K562 (cell line): ENCODE data around the gene RHOBTB3.

Experiments used
- C11orf30 ChIP-seq: fragments of 450-650 bp; IDR thresholded peaks from 2 replicates; pipeline ENCODE4 v1.6.1; 2016; ENCODE audit warnings: low read depth, mild to moderate bottlenecking
- CBX3 ChIP-seq, 2 experiments: IDR thresholded peaks; 1 replicate in 1 of 2; 2 replicates in 1 of 2; pipeline ENCODE4 v1.6.1; 2012; ENCODE audit warnings: inconsistent platforms in 2 of 2, low read length in 2 of 2, borderline replicate concordance in 1 of 2, control low read depth in 1 of 2
- CTCF ChIP-seq, 3 experiments: IDR thresholded peaks in 2 of 3; conservative IDR thresholded peaks in 1 of 3; 2 replicates each; pipeline ENCODE4 v1.5.1; 2011 to 2012; ENCODE audit warnings: low read length in 3 of 3, mild to moderate bottlenecking in 3 of 3, control low read depth in 2 of 3, improper control_type of control experiment in 1 of 3, inconsistent platforms in 1 of 3, low read depth in 1 of 3, mixed read lengths in 1 of 3, moderate library complexity in 1 of 3; ENCODE audit not compliant: insufficient read depth in 2 of 3
- ELF2 ChIP-seq: fragments of 250-450 bp; sonication (Bioruptor Pico); IDR thresholded peaks from 2 replicates; pipeline ENCODE4 v1.5.0; 2021; ENCODE audit warnings: mild to moderate bottlenecking
- FOS ChIP-seq: IDR thresholded peaks from 3 replicates; pipeline ENCODE4 v1.6.1; 2011; ENCODE audit not compliant: insufficient read length; ENCODE audit errors: extremely low read depth
- GTF2E2 ChIP-seq: fragments of 200-800 bp; sonication (Bioruptor generic); IDR thresholded peaks from 2 replicates; pipeline ENCODE4 v1.6.1; 2016; ENCODE audit warnings: missing genetic modification characterization, missing compliant biosample characterization
- HCFC1 ChIP-seq: IDR thresholded peaks from 2 replicates; pipeline ENCODE4 v1.6.1; 2012; ENCODE audit warnings: low read depth, low read length, improper control_type of control experiment
- NBN ChIP-seq: fragments of 450-650 bp; IDR thresholded peaks from 2 replicates; pipeline ENCODE4 v1.6.1; 2016; ENCODE audit warnings: low read depth, mild to moderate bottlenecking
- ZNF780A ChIP-seq: fragments of 250-450 bp; sonication (Bioruptor Pico); IDR thresholded peaks from 2 replicates; pipeline ENCODE4 v1.5.0; 2021; ENCODE audit warnings: mild to moderate bottlenecking
- TF ChIP-seq, protein P1 (sequence below): sonication (generic); formaldehyde crosslinking; IDR thresholded peaks from 2 replicates; pipeline ENCODE4 v1.9.0; 2022; ENCODE audit warnings: mild to moderate bottlenecking, missing genetic modification reagents
- TF ChIP-seq, protein P2 (sequence below), 2 experiments: IDR thresholded peaks in 1 of 2; conservative IDR thresholded peaks in 1 of 2; 2 replicates each; pipeline ENCODE4 v1.6.1; 2016; ENCODE audit warnings: low read depth in 2 of 2, mild to moderate bottlenecking in 1 of 2, missing compliant biosample characterization in 1 of 2, missing genetic modification characterization in 1 of 2, moderate library complexity in 1 of 2
- TF ChIP-seq, protein P3 (sequence below): fragments of 250-450 bp; sonication (Bioruptor Pico); IDR thresholded peaks from 2 replicates; pipeline ENCODE4 v1.9.0; 2021; ENCODE audit warnings: mild to moderate bottlenecking, inconsistent platforms

DNA sequence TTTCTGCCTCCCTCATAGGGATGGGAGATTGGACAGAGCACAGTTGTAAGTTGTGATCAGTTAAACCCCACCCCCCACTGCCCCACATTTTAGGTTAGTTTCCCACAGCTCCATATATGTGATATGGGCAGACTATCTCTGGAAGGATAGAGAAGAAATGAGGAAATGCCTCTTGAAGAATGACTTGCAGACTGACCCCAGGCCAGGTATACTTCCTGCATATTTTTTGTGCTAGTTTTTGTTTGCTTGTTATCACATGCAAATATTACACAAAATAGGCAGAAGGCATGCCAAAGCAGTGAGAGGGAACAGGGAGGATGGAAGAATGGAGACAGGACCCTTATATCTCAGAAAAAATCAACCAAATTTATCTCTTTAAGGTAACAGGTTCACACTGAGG is 101.5 kb downstream of the RHOBTB3 start:
- TF ChIP-seq CTCF (IDR thresholded peaks at IDR 0.05 in 2 of 3, conservative IDR thresholded peaks at IDR 0.05 in 1 of 3; ENCODE audit: insufficient read depth in 2 of 3, low read depth in 1 of 3, low read length in 3 of 3) = no peak
- TF ChIP-seq ELF2 (CRISPR knock-in tag) = no peak
- no peak for TF ChIP-seq FOS
- no peak for TF ChIP-seq HCFC1
- TF ChIP-seq C11orf30 = no peak
- TF ChIP-seq GTF2E2 (tag) = no peak
- TF ChIP-seq, protein P1, sequence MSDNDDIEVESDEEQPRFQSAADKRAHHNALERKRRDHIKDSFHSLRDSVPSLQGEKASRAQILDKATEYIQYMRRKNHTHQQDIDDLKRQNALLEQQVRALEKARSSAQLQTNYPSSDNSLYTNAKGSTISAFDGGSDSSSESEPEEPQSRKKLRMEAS = no peak
- no peak for TF ChIP-seq CBX3 (IDR thresholded peaks at IDR 0.05; ENCODE audit: borderline replicate concordance in 1 of 2, low read length in 2 of 2)
- TF ChIP-seq ZNF780A (CRISPR knock-in tag) = no peak
- TF ChIP-seq, protein P2, sequence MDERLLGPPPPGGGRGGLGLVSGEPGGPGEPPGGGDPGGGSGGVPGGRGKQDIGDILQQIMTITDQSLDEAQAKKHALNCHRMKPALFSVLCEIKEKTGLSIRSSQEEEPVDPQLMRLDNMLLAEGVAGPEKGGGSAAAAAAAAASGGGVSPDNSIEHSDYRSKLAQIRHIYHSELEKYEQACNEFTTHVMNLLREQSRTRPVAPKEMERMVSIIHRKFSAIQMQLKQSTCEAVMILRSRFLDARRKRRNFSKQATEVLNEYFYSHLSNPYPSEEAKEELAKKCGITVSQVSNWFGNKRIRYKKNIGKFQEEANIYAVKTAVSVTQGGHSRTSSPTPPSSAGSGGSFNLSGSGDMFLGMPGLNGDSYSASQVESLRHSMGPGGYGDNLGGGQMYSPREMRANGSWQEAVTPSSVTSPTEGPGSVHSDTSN (CRISPR knock-in tag; IDR thresholded peaks at IDR 0.05; ENCODE audit: low read depth) = no peak
- TF ChIP-seq, protein P2 (tag; conservative IDR thresholded peaks at IDR 0.05; ENCODE audit: low read depth) = no peak
- TF ChIP-seq, protein P3, sequence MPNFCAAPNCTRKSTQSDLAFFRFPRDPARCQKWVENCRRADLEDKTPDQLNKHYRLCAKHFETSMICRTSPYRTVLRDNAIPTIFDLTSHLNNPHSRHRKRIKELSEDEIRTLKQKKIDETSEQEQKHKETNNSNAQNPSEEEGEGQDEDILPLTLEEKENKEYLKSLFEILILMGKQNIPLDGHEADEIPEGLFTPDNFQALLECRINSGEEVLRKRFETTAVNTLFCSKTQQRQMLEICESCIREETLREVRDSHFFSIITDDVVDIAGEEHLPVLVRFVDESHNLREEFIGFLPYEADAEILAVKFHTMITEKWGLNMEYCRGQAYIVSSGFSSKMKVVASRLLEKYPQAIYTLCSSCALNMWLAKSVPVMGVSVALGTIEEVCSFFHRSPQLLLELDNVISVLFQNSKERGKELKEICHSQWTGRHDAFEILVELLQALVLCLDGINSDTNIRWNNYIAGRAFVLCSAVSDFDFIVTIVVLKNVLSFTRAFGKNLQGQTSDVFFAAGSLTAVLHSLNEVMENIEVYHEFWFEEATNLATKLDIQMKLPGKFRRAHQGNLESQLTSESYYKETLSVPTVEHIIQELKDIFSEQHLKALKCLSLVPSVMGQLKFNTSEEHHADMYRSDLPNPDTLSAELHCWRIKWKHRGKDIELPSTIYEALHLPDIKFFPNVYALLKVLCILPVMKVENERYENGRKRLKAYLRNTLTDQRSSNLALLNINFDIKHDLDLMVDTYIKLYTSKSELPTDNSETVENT (CRISPR knock-in tag) = no peak
- no peak for TF ChIP-seq NBN
